Activated CD4-positive, alpha-beta T cell treated with anti-CD3 and anti-CD28 coated beads, Interleukin-2, amount 50 U/mL, for 16 hours (primary cell): Measurements from ENCODE around the gene TMEM247.
A peak's percentile ranks its signal among the peaks of the same experiment; 100 is the strongest.
"Not testable (repeated sequence)": the region's sequence is repeated elsewhere in the genome, so short reads cannot be mapped to it uniquely, and the experiment has no call there.

Experiments used
- DNase-seq: peaks from one replicate; pipeline ENCODE4 v3.0.0-alpha.2; 2020

TMEM247 gene

GRCh38 chr2:46459694-46460093 lies 19.7 kb upstream of the TMEM247 start:
- DNase-seq = no peak

- no peak for DNase-seq
Measured at GRCh38 chr2:46460241-46460921, 19.0 kb upstream of the TMEM247 start.

- DNase-seq = peak; percentile 78
Measured at GRCh38 chr2:46461011-46461674, 18.2 kb upstream of the TMEM247 start.

- DNase-seq = peak; percentile 44
Measured at GRCh38 chr2:46461709-46462171, 17.6 kb upstream of the TMEM247 start.

GRCh38 chr2:46462936-46463335 lies 16.4 kb upstream of the TMEM247 start:
- DNase-seq = no peak

- no peak for DNase-seq
Measured at GRCh38 chr2:46469116-46469515, 10.2 kb upstream of the TMEM247 start.

- DNase-seq = no peak
Measured at GRCh38 chr2:46469700-46470099, 9.7 kb upstream of the TMEM247 start.

- DNase-seq = no peak
Measured at GRCh38 chr2:46470114-46470628, 9.2 kb upstream of the TMEM247 start.

GRCh38 chr2:46471019-46471583 lies 8.3 kb upstream of the TMEM247 start:
- no peak for DNase-seq

GRCh38 chr2:46471697-46472096 lies 7.7 kb upstream of the TMEM247 start:
- no peak for DNase-seq

GRCh38 chr2:46472165-46472564 lies 7.2 kb upstream of the TMEM247 start:
- not testable (repeated sequence) for DNase-seq

- DNase-seq = not testable (repeated sequence)
Measured at GRCh38 chr2:46477462-46477861, 1.9 kb upstream of the TMEM247 start.

GRCh38 chr2:46477925-46478324 lies 1.4 kb upstream of the TMEM247 start:
- no peak for DNase-seq

- no peak for DNase-seq
Measured at GRCh38 chr2:46480562-46480961, 1.2 kb downstream of the TMEM247 start.

- DNase-seq = peak; percentile 32
Measured at GRCh38 chr2:46481198-46482193, 2.1 kb downstream of the TMEM247 start.

GRCh38 chr2:46482490-46482889 lies 3.1 kb downstream of the TMEM247 start:
- no peak for DNase-seq

GRCh38 chr2:46485002-46485401 lies 5.6 kb downstream of the TMEM247 start:
- DNase-seq = no peak

- DNase-seq = no peak
Measured at GRCh38 chr2:46486436-46486835, 7.1 kb downstream of the TMEM247 start.

GRCh38 chr2:46487667-46488335 lies 8.4 kb downstream of the TMEM247 start:
- DNase-seq = no peak

GRCh38 chr2:46488389-46488788 lies 9.0 kb downstream of the TMEM247 start:
- no peak for DNase-seq

- no peak for DNase-seq
Measured at GRCh38 chr2:46489423-46490174, 10.2 kb downstream of the TMEM247 start.
